Gastroesophageal sphincter (tissue), 4 donors: Measurements from ENCODE around the gene RNF212. TPM values are rescaled to one million over a fixed set of nuclear protein-coding genes. Genes with fewer than 3 reads are reported as not detected.

ENCODE experiments used
- ATAC-seq: fragments of 150-250 bp; one replicate; pipeline ENCODE4 v1.9.1; 2016; ENCODE audit warnings: mild to moderate bottlenecking, moderate library complexity
- H3K27ac ChIP-seq, 4 donors: fragments of 200-600 bp; sonication (generic) in 3 of 4; 1 replicate in 3 of 4; 2 replicates in 1 of 4; pipeline ENCODE4 v1.5.1; 2016 to 2019
- H3K27me3 ChIP-seq: fragments of 200-600 bp; sonication (generic); one replicate; pipeline ENCODE4 v1.5.1; 2019
- H3K36me3 ChIP-seq, 2 donors: fragments of 200-600 bp; sonication (generic); one replicate each; pipeline ENCODE4 v1.5.1; 2019; ENCODE audit warnings: control low read depth in 1 of 2
- H3K4me1 ChIP-seq, 3 donors: fragments of 200-600 bp; sonication (generic); 1 replicate in 2 of 3; 2 replicates in 1 of 3; pipeline ENCODE4 v1.5.1; 2016 to 2019; ENCODE audit warnings: control low read depth in 2 of 3
- H3K4me3 ChIP-seq, 2 donors: fragments of 200-600 bp; sonication (generic); one replicate each; pipeline ENCODE4 v1.5.1; 2019; ENCODE audit warnings: mild to moderate bottlenecking in 1 of 2, moderate library complexity in 1 of 2
- H3K9me3 ChIP-seq, 3 donors: fragments of 200-600 bp; sonication (generic); one replicate each; pipeline ENCODE4 v1.5.1; 2017 to 2019; ENCODE audit warnings: control low read depth in 2 of 3
- EP300 ChIP-seq: sonication (generic); formaldehyde crosslinking; IDR thresholded peaks from one replicate; pipeline ENCODE4 v1.6.1; 2017; ENCODE audit warnings: antibody characterized with exemption, mild to moderate bottlenecking
- POLR2A ChIP-seq, 2 donors: fragments of 450-650 bp; IDR thresholded peaks; one replicate each; pipeline ENCODE4 v1.6.1; 2017; ENCODE audit warnings: antibody characterized with exemption in 2 of 2, mild to moderate bottlenecking in 2 of 2, moderate library complexity in 1 of 2
- POLR2AphosphoS5 ChIP-seq: sonication (generic); formaldehyde crosslinking; IDR thresholded peaks from one replicate; pipeline ENCODE4 v1.6.1; 2017; ENCODE audit warnings: antibody characterized with exemption
- WGBS, 2 donors: methylation state at CpG; one replicate each; pipeline ENCODE4 v1.1.5; 2018; ENCODE audit warnings: low coverage in 1 of 2; 5-methylcytosine and 5-hydroxymethylcytosine counted together
- total RNA-seq, 4 donors: library from RNA; depleted of rRNA; stranded (reverse); fragments of >200 nt; gene quantifications; one replicate each; pipeline ENCODE4 v1.1.0, GENCODE V29; 2016
- TF ChIP-seq, protein P1 (sequence below), 4 experiments: fragments of 200-600 bp in 2 of 4; fragments of 450-650 bp in 2 of 4; sonication (generic) in 1 of 4; IDR thresholded peaks; one replicate each; pipeline ENCODE4 v1.5.1; 2017 to 2019; ENCODE audit warnings: antibody characterized with exemption in 4 of 4, mild to moderate bottlenecking in 2 of 4, moderate library complexity in 2 of 4

The RNF212 gene
- total RNA-seq, 4 donors from 2014 or later: 1.5 to 6.9 (median 4.6) TPM

DNA sequence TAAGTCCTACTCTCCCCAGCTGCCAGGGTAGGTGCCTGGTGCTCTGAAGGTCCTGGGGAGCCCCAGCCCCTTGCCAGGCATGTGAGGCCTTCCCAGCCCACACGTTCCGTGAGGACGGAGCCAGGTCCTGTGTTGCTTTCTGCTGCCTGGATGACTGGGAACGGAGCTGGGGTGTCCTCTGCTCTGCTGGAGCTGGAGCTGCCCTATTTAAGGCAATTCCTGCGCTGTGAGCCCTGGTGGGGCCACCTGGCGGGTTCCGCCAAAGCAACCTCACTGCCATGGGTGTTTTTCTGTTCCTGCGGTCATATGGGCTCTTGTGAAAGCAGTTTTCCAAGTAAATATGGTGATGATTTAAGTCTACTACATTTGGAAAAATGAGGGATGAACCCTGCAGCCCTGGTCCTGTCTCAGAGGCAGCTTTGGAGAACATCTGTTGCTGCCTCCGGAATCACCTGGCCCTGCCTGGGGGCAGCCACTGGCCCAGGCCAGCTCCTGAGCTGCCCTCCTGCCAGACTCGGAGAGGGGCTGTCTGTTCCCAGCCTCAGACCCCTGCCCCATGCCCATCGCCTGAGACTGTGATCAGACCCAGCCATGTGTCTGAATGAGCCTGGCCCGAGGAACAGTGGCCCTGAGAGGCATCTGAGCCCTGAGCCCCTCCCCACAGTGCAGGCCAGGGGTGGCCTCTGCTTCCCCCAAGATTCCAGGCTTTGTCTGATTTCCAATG lies 68.7 kb downstream of the RNF212 start:
- WGBS, 2 donors: 100% methylated on average over 1 of the region's 12 CpGs; no CpG with 5 or more reads in 1 of the 2 donors
- TF ChIP-seq EP300 (no peak), POLR2AphosphoS5 (no peak), POLR2A (IDR thresholded peaks at IDR 0.05) (no peak)
- TF ChIP-seq, protein P1, sequence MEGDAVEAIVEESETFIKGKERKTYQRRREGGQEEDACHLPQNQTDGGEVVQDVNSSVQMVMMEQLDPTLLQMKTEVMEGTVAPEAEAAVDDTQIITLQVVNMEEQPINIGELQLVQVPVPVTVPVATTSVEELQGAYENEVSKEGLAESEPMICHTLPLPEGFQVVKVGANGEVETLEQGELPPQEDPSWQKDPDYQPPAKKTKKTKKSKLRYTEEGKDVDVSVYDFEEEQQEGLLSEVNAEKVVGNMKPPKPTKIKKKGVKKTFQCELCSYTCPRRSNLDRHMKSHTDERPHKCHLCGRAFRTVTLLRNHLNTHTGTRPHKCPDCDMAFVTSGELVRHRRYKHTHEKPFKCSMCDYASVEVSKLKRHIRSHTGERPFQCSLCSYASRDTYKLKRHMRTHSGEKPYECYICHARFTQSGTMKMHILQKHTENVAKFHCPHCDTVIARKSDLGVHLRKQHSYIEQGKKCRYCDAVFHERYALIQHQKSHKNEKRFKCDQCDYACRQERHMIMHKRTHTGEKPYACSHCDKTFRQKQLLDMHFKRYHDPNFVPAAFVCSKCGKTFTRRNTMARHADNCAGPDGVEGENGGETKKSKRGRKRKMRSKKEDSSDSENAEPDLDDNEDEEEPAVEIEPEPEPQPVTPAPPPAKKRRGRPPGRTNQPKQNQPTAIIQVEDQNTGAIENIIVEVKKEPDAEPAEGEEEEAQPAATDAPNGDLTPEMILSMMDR (IDR thresholded peaks at IDR 0.05): no peak
- Histone ChIP-seq H3K27me3 (peaks cover 83% of the 10 kb centered on the region), H3K4me3 (no peak overlapping the region), H3K4me1 (peaks cover 0 to 69% (median 35%) of the 10 kb centered on the region in 3 donors), H3K36me3 (no peaks in the 10 kb centered on the region), H3K9me3 (no peaks in the 10 kb centered on the region), H3K27ac (peak overlapping the region in 2 of 4 donors; percentile 52 to 60)
- ATAC-seq: no peak

DNA sequence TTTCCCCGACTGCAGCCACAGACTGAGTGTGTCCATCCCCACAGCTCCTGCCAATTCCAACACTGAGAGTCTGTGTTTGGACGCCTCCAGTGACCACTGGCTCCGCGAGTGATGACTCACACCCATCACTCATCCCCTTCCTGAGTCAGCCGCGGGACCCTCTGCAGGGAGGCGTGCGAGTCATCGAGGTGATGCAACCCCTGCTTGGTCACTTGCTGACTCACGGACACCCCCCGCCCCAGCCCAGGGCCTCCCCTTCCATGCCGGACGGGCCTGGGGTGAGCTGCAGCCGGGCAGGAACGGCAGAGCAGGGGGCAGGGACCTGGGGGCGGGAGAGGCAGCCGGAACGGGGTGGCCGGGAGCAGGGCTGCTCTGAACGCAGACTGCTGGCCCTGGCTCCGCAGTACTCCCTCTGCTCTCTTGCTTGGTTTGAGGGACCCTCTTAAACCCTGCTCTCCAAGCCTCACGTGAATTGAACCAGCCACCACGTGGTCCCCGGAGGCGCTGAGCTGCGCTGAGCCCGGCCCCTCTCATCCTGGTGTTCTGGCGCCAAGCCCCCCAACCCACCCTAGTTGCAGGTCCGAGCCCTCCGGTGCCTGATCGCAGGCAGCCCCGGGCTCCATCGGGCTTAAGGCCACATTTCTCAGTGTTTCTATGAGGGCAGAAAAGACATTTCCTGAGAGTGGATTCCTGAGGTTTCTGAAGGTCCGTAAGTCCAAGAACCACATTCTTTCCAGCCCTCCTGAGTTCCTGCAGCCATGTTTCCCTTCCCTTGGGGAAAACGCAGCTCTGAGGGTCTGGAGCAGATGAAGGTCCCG lies 69.5 kb downstream of the RNF212 start:
- Histone ChIP-seq H3K27me3 (peaks cover 76% of the 10 kb centered on the region), H3K36me3 (no peaks in the 10 kb centered on the region), H3K9me3 (no peaks in the 10 kb centered on the region), H3K4me1 (peaks cover 0 to 77% (median 40%) of the 10 kb centered on the region in 3 donors), H3K27ac (peak overlapping the region in 3 of 4 donors; percentile 36 to 60 (median 52)), H3K4me3 (peak overlapping the region in 1 of 2 donors; percentile 21)
- peak; percentile 92 for ATAC-seq
- no peak for TF ChIP-seq EP300
- peak; percentile 95 for TF ChIP-seq POLR2AphosphoS5
- TF ChIP-seq, protein P1 (IDR thresholded peaks at IDR 0.05): no peak
- no peak for TF ChIP-seq POLR2A (IDR thresholded peaks at IDR 0.05)
- WGBS, 2 donors: 22% methylated on average over 11 of the region's 36 CpGs; no CpG with 5 or more reads in 1 of the 2 donors

DNA sequence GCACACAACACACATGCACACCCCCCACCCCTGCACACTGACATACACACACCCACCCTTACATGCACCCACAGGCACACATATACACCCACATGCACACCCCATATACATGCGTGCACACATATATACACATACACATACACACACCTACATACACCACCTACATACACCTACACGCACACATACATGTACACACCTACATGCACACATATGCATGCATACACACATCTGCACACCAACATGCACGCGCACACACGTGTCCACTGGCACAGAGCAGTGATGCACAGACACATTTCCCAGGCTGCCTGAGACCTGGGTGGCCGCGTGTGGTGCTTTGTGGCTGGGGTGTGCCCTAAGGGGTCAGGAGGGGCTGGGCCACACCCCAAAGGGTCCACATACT lies 70.2 kb downstream of the RNF212 start:
- TF ChIP-seq, protein P1 (IDR thresholded peaks at IDR 0.05): no peak
- TF ChIP-seq POLR2A (IDR thresholded peaks at IDR 0.05): no peak
- TF ChIP-seq EP300: no peak
- 33 to 79% methylated on average over 1 to 4 of the region's 7 CpGs for WGBS, 2 donors
- Histone ChIP-seq H3K27me3 (peaks cover 70% of the 10 kb centered on the region), H3K9me3 (no peaks in the 10 kb centered on the region), H3K4me1 (peaks cover 0 to 82% (median 40%) of the 10 kb centered on the region in 3 donors), H3K36me3 (no peaks in the 10 kb centered on the region), H3K27ac (no peak overlapping the region), H3K4me3 (no peak overlapping the region)
- no peak for ATAC-seq

DNA sequence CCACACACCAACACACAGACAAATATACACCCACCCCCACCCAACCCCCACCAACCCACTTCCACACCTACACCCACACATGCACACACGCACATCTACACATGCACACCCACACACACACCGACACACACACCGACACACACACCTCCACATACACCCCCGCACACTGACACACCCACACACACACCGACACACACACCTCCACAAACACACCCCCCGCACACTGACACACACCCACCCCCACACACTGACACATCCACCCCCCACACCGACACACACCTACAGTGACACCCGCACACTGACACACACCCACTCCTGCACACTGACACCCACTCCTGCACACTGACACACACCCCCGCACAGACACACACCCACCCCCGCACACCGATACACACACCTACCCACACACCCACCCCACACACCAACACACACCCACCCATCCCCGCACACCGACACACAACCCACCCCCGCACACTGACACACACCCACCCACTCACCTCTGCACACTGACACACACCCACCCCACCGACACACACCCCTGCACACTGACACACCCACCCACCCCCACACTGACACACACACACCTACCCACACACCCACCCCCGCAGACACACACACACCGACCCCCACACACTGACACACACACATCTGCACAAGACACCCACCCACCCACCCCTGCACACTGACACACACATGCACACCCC lies 70.9 kb downstream of the RNF212 start:
- no peak overlapping the region for H3K4me3 ChIP-seq
- peaks cover 64% of the 10 kb centered on the region for H3K27me3 ChIP-seq
- no peak overlapping the region for H3K27ac ChIP-seq
- TF ChIP-seq POLR2AphosphoS5 (no peak), POLR2A (IDR thresholded peaks at IDR 0.05) (no peak), EP300 (no peak)
- TF ChIP-seq, protein P1 (IDR thresholded peaks at IDR 0.05): no peak
- no peaks in the 10 kb centered on the region for H3K36me3 ChIP-seq
- H3K9me3 ChIP-seq: no peaks in the 10 kb centered on the region
- 90 to 92% methylated on average over 6 to 7 of the region's 17 CpGs for WGBS, 2 donors
- H3K4me1 ChIP-seq: peaks cover 0 to 76% (median 39%) of the 10 kb centered on the region in 3 donors
- no peak for ATAC-seq
